GM20000 (cell line): ENCODE data around the gene GTF2IRD1.

ENCODE experiments used
- DNase-seq: peaks from one replicate; pipeline ENCODE4 v3.0.0; 2012; ENCODE audit warnings: low spot score
- CTCF ChIP-seq: IDR thresholded peaks from 2 replicates; pipeline ENCODE4 v1.5.1; 2012; ENCODE audit warnings: mild to moderate bottlenecking, control low read depth; ENCODE audit errors: extremely low read depth, missing control alignments

The GTF2IRD1 gene

GRCh38 chr7:74453322-74454011 is at the start of gene GTF2IRD1:
GTF2IRD1 (plus strand) TSS chr7:74453906; CDS start chr7:74508081, 54,175 bp downstream.
- DNase-seq, result peak; percentile 85
- TF ChIP-seq CTCF, result no peak

- no peak for TF ChIP-seq CTCF
- DNase-seq, result no peak
Measured at GRCh38 chr7:74404388-74404700, 49.4 kb upstream of the GTF2IRD1 start.

GRCh38 chr7:74404741-74405140 is 49.0 kb upstream of the GTF2IRD1 start:
- TF ChIP-seq CTCF, result no peak

GRCh38 chr7:74405191-74405898 is 48.4 kb upstream of the GTF2IRD1 start:
- no peak for TF ChIP-seq CTCF

More at GRCh38 chr7:74404741-74405140, 49.0 kb upstream of the GTF2IRD1 start:
- DNase-seq, result no peak

GRCh38 chr7:74405899-74406512 is 47.7 kb upstream of the GTF2IRD1 start:
- DNase-seq, result no peak
- TF ChIP-seq CTCF, result no peak

More at GRCh38 chr7:74405191-74405898, 48.4 kb upstream of the GTF2IRD1 start:
- DNase-seq, result no peak

- TF ChIP-seq CTCF, result no peak
- no peak for DNase-seq
Measured at GRCh38 chr7:74407958-74408357, 45.7 kb upstream of the GTF2IRD1 start.

GRCh38 chr7:74409571-74409970 is 44.1 kb upstream of the GTF2IRD1 start:
- TF ChIP-seq CTCF, result no peak
- DNase-seq, result no peak
